Right cardiac atrium (tissue), 5 donors: ENCODE measurements around the gene AMPD3. TPM values are rescaled to one million over a fixed set of nuclear protein-coding genes. Genes with fewer than 3 reads are reported as not detected.

ENCODE experiments used
- ATAC-seq, 2 donors: fragments of 200-7000 bp; cut with Tn5 transposase; one replicate each; pipeline versions ENCODE4 v1.8.0 to v1.9.1; 2020; ENCODE audit warnings: moderate library complexity in 2 of 2, mild to moderate bottlenecking in 1 of 2
- DNase-seq, 3 donors: peaks; one replicate each; pipeline ENCODE4 v3.0.0-alpha.2; 2020
- H3K27ac ChIP-seq: one replicate; pipeline ENCODE4 v1.5.1; 2013; ENCODE audit warnings: mild to moderate bottlenecking, low read length, control low read depth, moderate library complexity
- H3K27me3 ChIP-seq: one replicate; pipeline ENCODE4 v1.6.1; 2013; ENCODE audit not compliant: control insufficient read depth, insufficient read depth
- H3K4me1 ChIP-seq: one replicate; pipeline ENCODE4 v1.6.1; 2013; ENCODE audit warnings: low read length; ENCODE audit not compliant: control insufficient read depth, insufficient read depth
- H3K4me3 ChIP-seq: one replicate; pipeline ENCODE4 v1.5.1; 2013; ENCODE audit warnings: low read length, control low read depth
- H3K9me3 ChIP-seq: one replicate; pipeline ENCODE4 v1.6.1; 2013; ENCODE audit warnings: low read length; ENCODE audit not compliant: control insufficient read depth
- WGBS: extraction: QIAGEN DNeasy Blood & Tissue Kit; methylation state at CpG from one replicate; pipeline ENCODE4 v1.1.7; 2013; 5-methylcytosine and 5-hydroxymethylcytosine counted together
- intact Hi-C, 4 donors: fragments of 100-400 bp; cut with DNase I; formaldehyde crosslinking; loops; one replicate each; pipeline versions ENCODE4 v1.11.0 to v1.14.0; 2022 to 2023
- polyA plus RNA-seq: library from polyadenylated mRNA; stranded (reverse); fragments of 200-250 nt; gene quantifications from one replicate; pipeline ENCODE4 v1.2.3, GENCODE V29; 2013
- total RNA-seq, 4 donors: library from RNA; stranded (reverse); fragmentation: NEBNext Ultra II Directional; extraction: Animal tissue kit (Norgen Biotek cat#: 25700); gene quantifications; one replicate each; pipeline ENCODE4 v1.2.1, GENCODE V29; 2021
- donor health status: healthy with polysubstance abuse.
- donor health status: DM: no; HTN: yes; CAD: no.
- donor health status: DM: no; HTN: no; CAD: no.
- donor health status: DM: no; HTN: yes; CAD: no; lungs with severe emphysema.
- donor health status: DM: yes; HTN: yes; CAD: no.

AMPD3 gene
- total and polyA plus RNA-seq, 5 donors, result 3.5 to 10.8 (median 7.6) TPM

DNA sequence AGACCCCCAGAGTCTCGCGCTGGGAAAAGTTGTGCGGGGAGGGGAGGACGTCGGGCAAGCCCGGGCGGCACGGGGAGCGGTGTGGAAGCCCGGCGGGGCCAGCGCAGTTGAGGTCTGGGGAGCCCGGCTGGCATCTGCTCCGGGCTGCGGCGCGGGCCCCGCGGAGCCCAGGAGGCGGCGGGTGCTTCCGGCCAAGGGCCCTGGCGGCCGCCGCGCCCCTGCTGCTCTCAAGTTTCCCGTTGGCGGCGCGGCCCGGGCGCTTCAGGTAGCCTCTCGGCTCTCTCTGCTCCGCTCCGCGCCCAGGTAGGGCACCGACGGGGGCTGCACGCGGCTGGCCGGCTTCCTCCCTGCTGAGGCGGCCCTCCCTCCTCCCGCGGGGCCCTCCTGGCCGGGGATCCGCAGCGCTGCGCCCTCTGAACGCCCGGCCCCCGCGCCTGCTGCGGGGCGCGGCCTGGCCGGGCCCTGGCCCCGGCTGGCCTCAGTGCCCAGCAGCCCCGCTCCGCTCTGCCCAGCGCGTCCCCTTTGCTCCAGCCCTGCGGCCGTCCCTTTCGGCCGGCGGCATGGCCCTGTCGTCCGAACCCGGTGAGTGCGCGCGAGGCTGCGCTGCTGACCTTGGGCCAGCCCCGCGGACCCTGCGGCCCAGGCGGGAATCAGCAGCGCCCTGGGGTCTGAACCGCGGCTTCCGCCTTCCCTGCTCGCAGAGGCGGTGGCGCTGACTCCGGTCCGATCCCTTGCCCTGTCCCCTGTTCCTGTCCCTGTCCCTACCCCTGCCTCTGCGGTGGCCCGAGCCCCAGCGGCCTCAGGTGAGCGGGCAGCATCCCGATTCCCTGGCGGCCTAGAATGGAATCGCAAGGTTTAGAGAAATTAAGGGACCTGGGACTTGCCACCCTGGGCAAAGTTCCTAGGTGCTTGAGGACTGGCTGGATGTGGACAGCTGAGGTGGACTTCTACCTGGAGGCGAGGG lies 4.3 kb upstream of the AMPD3 start:
- DNase-seq, result peak in 2 of 3 donors; percentile 67 to 71
- WGBS, result 6% methylated on average over 94 of the region's 94 CpGs

DNA sequence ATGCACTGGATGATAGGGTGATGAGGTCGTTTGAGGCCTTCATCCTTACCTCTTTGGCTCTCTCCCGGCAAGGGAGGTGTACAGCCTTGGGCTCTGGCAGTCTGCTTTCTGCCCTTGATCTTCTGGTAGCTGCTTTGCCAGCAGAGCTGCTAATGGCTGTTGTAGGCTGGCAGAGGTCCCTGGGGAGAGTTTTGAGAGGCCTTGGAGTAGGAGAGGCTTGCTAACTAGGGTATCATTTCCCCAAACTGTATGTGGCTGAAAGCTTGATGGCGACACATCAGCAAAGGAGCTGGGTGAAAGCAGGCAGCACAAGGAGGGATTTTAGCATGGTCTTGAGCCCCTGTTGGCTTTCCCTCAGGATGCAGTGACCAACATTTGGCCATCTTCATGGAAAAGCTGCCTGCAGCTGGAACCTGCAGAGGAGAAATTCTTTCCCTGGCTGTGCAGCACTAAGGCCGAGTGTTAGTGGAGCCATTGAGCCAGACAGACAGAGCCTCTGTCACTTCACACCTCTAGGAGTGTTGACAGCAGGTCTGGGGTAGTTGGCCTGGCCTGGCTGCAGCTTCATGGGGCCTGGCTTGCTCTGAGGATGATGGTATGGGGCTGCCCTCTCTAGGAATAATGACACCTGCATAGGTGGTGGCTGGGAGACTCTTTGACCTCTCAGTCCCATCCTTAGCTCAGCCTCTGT lies 3.5 kb upstream of the AMPD3 start:
- intact Hi-C loops, result no loop called here
- Histone ChIP-seq H3K4me1 (peaks cover 8% of the 10 kb centered on the region), H3K4me3 (peak overlapping the region; percentile 73), H3K27me3 (no peaks in the 10 kb centered on the region), H3K9me3 (no peaks in the 10 kb centered on the region), H3K27ac (no peak overlapping the region)
- DNase-seq (no peak), ATAC-seq (no peak)
- 69% methylated on average over 4 of the region's 4 CpGs for WGBS

More for the DNA sequence above, 4.3 kb upstream of the AMPD3 start:
- peak overlapping the region; percentile 73 for H3K4me3 ChIP-seq
- peaks cover 6% of the 10 kb centered on the region for H3K4me1 ChIP-seq
- H3K9me3 ChIP-seq, result no peaks in the 10 kb centered on the region
- H3K27ac ChIP-seq, result no peak overlapping the region
- no peaks in the 10 kb centered on the region for H3K27me3 ChIP-seq
- ATAC-seq, result peak; percentile 58 to 63
- intact Hi-C loops, result no loop called here

DNA sequence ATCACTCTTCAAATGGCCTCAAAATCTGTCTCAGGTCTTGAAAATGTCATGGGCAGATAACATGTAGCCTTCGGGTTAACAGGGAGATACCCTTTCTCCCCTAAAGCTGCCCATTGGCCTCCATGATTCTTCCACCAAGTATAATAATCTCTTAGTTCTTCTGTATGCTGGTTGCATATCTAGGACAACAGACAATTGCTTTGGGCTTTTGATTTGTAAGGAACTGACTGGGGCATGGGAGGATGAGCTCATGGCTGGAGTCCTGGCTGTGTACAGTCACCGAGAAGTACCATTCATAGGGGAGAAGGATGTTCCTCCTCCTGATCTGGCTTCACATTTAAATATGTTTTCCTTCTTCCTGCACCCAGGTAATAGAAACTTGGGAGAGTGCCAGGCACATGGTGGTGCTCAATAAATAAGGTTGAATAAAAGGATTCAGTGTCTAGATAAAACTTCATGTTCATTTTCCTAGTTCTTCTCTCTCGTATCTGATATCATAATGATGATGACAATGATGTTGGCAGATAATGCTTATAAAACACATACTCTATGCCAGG lies 2.8 kb upstream of the AMPD3 start:
- no peak for ATAC-seq
- Histone ChIP-seq H3K4me3 (no peak overlapping the region), H3K4me1 (peaks cover 9% of the 10 kb centered on the region), H3K9me3 (no peaks in the 10 kb centered on the region), H3K27me3 (no peaks in the 10 kb centered on the region), H3K27ac (no peak overlapping the region)
- DNase-seq, result no peak
- 91% methylated on average over 3 of the region's 3 CpGs for WGBS
- intact Hi-C loops, result no loop called here

DNA sequence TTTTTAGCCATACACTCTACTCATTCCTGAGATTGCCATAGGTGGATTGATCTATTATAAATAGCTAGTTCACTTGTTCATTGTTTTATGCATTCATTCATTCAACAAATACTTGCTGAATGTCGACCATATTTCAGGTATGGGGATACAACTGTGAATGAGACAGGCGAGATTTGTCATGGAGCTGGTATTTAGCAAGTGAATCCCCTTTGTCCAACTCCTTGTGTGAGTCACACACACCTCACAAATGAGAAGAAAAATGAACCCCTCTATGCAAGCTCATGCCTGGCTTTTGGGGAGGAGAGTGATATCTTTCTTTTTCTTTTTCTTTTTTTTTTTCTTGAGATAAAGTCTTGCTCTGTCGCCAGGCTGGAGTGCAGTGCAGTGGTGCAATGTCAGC lies 1.8 kb upstream of the AMPD3 start:
- ATAC-seq (no peak), DNase-seq (no peak)
- Histone ChIP-seq H3K4me1 (peaks cover 9% of the 10 kb centered on the region), H3K9me3 (no peaks in the 10 kb centered on the region), H3K4me3 (no peak overlapping the region), H3K27me3 (no peaks in the 10 kb centered on the region), H3K27ac (no peak overlapping the region)
- intact Hi-C loops, result no loop called here
- WGBS, result 90% methylated on average over 3 of the region's 3 CpGs

DNA sequence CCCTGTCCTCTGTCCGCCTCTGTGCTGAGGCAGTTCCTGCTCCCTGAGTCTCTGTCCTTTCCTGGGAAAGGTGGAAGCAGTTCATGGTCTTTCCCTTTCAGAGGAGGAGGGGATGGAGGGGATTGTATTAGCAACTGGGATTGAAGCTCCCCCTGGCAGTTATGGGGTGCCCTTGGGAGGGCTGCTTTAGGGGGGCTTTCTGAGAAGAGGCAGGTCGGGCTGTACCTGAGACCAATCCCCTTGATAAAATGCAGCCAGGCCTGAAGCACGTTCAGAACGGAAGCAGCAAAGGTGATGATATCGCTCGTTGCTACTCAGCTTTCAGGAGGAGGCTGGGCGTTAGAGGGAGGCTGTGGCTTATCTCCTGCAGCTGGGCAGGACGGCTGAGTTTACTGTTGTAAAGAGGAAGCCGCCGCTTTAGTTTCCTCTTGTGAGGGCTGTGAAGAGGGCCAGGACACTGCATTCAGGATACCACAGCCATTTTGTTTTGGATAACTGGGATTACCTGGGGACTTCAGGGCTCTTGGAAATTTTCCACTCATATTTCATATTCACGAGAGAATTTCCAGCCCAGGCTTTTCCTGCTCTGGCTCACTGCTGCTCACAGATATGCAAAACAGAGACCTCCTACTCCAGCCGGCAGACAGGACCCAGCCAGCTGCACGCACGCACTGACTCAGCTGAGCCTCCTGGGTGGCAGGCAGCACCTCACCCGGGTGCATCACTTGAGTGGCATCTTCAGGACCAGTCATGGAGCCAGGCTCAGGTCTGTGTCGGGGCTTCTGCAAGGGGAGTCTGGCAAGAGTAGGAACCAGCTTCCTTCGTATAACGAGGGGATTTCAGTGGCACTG lies 798 bp downstream of the AMPD3 start:
- no peak overlapping the region for H3K4me3 ChIP-seq
- DNase-seq, result peak in 2 of 3 donors; percentile 68 to 70
- H3K4me1 ChIP-seq, result peaks cover 9% of the 10 kb centered on the region
- H3K9me3 ChIP-seq, result no peaks in the 10 kb centered on the region
- H3K27ac ChIP-seq, result no peak overlapping the region
- intact Hi-C loops, result no loop called here
- no peaks in the 10 kb centered on the region for H3K27me3 ChIP-seq
- peak; percentile 76 to 85 for ATAC-seq
- 11% methylated on average over 18 of the region's 18 CpGs for WGBS

DNA sequence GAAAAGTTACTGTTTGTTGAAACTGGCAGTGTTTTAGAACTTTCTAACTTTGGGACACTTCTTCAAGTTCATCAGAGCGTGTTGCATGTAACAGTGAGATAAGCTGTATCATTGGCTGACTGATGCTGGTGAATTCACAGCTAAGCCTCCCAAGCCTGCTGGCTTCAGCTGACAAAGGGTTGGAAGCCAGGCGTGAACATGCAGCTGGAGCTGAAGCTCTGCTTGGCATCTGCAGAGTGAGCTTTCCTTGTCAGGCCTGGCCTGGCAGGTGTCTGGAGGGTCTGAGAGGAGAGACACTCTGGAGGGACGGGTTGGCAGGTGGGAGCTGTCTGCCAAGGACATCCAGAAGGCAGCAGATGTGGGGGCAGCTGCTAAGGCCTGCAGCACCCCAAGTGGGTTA lies 1.5 kb downstream of the AMPD3 start:
- H3K4me1 ChIP-seq, result peaks cover 7% of the 10 kb centered on the region
- no peak overlapping the region for H3K4me3 ChIP-seq
- H3K27me3 ChIP-seq, result no peaks in the 10 kb centered on the region
- WGBS, result 27% methylated on average over 3 of the region's 3 CpGs
- H3K9me3 ChIP-seq, result no peaks in the 10 kb centered on the region
- intact Hi-C loops, result no loop called here
- DNase-seq, result no peak
- H3K27ac ChIP-seq, result no peak overlapping the region
- no peak for ATAC-seq

DNA sequence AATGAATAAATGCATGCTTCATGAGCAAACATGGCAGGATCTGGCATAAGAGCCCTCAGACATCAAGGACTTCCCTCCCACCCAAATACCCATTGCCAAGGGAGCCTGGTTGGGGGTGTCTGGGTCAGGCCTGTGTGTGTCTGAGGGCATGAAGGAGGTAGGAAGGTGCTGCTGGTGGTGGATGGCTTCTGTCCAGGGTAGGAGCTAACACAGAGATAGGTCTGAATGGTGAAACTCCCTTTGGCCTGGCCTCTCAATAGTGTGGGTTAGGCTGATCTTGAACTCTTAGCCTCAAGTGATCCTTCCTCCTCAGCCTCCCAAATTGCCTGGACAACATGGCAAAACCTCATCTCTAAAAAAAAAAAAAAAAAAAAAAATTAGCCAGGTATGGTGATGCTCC lies 2.8 kb downstream of the AMPD3 start:
- peaks cover 5% of the 10 kb centered on the region for H3K4me1 ChIP-seq
- no peak overlapping the region for H3K27ac ChIP-seq
- no peaks in the 10 kb centered on the region for H3K9me3 ChIP-seq
- ATAC-seq (no peak), DNase-seq (no peak)
- H3K4me3 ChIP-seq, result no peak overlapping the region
- intact Hi-C loops, result no loop called here
- H3K27me3 ChIP-seq, result no peaks in the 10 kb centered on the region

DNA sequence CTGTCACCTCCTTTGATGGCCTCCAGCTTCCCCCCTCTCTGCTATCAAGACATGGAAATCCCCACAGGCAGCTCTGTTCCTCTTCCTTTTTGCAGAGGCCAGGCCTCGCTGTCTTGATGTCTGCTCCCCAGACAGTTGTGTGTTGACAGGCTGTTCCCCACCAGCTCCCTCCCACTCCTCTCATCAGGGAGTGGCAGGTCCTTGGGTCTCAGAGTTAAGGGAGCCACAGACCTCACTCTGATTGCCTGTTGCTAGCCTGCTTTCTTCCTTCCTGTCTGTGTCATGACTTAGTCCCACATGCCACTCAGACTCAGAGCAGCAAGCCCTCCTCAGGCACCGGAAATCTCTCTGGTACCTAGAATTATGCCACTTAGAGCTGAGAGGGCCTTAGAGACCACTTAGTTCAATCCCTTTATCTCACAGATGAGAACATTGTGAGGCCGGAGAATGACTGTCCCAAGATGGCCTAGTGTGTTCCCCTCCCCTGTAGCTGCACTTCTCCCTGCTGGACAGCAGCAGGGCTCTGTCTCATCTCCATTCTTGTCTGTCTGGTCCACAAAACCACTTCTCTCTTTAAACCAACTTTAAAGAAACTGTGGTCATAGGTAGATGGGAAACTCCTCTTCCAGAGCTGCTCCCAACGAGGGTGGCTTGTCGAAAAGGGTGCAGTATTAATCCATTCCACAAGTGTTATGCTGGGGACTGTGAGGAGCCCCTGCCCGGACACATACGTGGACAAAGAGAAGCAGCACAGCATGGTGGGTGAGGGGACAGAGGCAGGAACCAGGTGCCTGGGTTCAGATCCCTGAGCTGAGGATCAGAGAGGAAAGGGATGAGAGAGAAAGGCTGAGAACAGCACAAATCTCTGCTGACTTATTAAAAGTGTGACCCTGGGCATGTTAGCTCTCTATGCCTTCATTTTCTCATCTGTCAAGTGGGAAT lies 4.2 kb downstream of the AMPD3 start:
- Histone ChIP-seq H3K4me1 (peaks cover 5% of the 10 kb centered on the region), H3K27ac (peak overlapping the region; percentile 23), H3K9me3 (no peaks in the 10 kb centered on the region), H3K4me3 (no peak overlapping the region), H3K27me3 (no peaks in the 10 kb centered on the region)
- intact Hi-C loops, result no loop called here
- ATAC-seq (no peak), DNase-seq (no peak)
- WGBS, result 63% methylated on average over 7 of the region's 7 CpGs

DNA sequence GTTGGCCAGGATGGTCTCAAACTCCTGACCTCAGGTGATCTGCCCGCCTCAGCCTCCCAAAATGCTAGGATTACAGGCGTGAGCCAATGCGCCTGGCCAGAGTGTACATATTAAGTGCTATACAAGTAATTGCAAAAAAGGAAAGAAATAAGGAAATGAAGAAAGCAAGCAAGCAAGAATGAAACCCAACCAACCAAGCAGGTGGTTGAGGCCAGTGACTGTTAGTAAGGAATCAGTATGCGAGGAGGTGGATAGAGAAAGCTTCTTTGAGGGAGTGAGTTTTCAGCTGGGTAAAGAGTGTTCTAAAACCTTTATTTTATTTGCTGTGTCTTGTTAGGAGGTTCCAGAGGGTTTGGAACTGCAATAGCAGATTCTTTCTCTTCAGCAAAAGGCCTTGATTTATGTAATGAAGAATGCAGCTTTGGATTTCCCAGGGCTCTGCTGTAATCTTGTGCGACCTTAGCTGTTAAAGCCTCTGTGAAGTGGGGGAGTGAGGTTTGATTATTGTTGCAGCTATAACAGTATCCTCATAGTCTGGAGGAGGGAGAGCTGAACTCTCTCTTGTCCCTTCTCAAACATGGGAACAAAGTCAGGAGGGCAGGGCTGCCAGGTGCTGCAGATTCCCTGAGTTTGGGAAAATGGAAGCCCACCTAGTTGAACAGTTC lies 5.7 kb downstream of the AMPD3 start:
- 88% methylated on average over 5 of the region's 5 CpGs for WGBS
- peaks cover 2% of the 10 kb centered on the region for H3K4me1 ChIP-seq
- DNase-seq, result no peak
- no peak for ATAC-seq
- no peak overlapping the region for H3K4me3 ChIP-seq
- H3K9me3 ChIP-seq, result no peaks in the 10 kb centered on the region
- no peak overlapping the region for H3K27ac ChIP-seq
- intact Hi-C loops, result no loop called here
- H3K27me3 ChIP-seq, result no peaks in the 10 kb centered on the region
